ENCODE data around the gene SAE1.

The SAE1 gene

DNA sequence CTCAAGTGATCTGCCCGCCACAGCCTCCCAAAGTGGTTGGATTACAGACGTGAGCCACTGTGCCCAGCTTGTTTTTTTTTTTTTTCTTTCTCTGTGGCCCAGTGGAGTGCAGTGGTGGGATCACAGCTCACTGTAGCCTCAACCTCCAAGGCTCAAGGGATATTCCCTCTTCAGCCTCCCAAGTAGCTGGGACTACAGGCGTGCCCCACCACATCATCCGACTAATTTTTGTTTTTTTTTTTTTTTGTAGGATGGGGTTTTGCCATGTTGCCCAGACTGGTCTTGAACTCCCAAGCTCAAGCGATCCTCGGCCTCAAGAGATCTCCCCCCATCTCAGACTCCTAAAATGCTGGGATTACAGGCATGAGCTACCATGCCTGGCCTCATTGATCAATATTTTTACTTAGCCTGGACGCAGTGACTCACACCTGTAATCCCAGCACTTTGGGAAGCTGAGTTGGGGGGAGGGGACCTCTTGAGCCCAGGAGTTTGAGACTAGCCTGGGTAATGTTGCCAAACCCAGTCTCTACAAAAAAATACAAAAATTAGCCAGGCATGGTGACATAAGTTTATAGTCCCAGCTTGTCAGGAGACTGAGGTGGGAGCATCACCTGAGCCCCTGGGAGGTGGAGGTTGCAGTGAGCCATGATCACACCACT is 1.7 kb downstream of the SAE1 start:
- no peak for DNase-seq

DNA sequence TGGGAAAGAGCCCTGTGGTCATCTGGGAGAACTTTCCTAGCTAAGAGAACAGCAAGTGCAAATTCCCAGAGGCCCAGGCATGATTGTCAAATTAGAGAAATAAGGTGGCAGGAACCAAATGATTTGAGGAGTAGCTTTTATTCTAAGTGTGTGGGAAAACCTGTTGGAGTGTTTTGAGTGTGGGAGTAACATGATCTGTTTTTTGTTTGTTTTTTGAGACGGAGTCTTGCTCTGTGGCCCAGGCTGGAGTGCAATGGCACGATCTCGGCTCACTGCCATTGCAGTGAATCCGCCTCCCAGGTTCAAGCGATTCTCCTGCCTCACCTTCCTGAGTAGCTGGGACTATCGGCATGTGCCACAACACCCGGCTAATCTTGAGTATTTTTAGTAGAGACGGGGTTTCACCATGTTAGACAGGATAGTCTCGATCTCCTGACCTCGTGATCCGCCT is 2.4 kb downstream of the SAE1 start:
- DNase-seq, result no peak

DNA sequence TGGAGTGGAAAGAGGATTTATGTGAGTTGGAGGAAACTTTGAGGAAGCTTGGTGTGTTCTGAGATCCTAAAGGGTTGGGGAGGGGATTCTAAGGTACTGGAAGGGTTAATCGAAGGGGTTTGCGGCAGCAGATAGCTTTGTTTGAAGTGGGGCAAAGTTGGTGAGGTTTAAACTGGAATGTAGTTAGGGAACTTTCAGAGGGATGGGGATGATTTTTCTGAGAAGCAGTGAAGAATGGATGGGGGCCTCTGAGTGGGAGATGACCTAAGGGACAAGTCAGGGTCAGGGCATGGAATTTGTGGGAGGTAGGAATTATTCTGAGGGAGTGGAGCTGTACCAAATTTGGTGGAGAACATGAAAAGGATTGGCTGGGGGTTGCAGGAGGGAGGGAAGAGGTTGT is 3.9 kb downstream of the SAE1 start:
- no peak for DNase-seq

DNA sequence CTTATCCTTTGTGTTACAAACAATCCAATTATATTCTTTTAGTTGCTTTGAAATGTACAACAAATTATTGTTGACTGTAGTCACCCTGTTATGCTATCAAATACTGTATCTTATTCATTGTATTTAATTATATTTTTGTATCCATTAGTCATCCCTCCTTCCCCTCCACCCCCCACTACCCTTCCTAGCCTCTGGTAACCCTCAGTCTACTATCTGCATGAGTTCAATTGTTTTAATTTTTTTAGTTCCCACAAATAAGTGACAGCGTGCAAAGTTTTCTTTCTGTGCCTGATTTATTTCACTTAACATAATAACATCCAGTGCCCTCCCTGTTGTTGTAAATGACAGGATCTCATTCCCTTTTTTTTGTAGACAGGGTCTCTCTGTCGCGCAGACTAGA is 4.5 kb downstream of the SAE1 start:
- no peak for DNase-seq

DNA sequence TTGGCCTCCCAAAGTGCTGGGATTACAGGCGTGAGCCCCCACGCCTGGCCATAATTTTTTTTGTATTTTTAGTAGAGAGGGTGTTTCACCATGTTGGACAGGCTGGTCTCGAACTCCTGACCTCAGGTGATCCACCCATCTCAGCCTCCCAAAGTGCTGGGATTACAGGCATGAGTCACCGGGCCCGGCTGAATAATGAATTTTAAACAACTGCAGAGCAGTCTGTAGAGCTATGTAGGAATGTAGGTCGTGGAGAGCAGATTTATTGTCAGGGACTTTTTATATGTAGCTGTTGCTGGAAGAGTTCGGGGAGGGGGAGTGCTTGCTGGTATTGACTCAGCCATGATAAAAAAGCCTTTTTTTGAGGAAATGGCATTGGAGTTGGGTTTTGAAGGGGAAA is 10.6 kb downstream of the SAE1 start:
- peak; percentile 63 for DNase-seq

DNA sequence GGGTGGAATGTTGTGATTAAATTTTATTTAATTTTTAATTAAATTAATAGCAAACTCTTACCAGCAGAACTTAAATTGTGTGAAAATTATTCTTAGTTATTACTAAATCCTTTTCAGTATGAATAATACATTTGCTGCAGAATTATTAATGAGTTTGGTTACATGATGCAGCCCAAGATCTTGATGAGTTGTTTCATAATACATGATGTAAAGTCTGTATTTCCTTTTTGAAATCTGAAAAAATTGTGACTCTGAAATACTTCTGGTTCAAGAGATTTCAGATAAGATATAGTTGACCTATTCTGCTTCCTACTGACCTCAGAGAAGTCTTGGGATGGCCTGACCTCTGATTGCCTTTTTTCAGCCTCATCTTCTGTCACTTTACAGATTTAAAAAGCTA is 11.1 kb downstream of the SAE1 start:
- DNase-seq, result no peak

DNA sequence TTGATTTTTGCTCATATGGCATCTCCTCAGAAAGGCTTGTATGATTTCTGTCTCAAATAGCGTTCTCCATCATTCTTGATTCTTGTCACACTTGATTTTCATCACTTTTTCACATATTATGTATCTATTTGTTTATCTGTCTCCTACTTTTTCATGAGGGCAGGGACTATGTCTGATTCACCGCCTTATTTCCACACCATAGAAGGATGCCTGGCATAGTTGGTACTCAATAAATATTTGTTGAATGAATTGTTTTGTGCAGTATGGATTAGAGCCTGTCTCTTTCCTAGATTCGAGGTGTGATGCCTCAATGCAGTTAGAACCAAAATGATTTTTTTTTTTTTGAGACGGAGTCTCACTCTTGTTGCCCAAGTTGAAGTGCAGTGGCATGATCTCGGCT is 12.1 kb downstream of the SAE1 start:
- no peak for DNase-seq

DNA sequence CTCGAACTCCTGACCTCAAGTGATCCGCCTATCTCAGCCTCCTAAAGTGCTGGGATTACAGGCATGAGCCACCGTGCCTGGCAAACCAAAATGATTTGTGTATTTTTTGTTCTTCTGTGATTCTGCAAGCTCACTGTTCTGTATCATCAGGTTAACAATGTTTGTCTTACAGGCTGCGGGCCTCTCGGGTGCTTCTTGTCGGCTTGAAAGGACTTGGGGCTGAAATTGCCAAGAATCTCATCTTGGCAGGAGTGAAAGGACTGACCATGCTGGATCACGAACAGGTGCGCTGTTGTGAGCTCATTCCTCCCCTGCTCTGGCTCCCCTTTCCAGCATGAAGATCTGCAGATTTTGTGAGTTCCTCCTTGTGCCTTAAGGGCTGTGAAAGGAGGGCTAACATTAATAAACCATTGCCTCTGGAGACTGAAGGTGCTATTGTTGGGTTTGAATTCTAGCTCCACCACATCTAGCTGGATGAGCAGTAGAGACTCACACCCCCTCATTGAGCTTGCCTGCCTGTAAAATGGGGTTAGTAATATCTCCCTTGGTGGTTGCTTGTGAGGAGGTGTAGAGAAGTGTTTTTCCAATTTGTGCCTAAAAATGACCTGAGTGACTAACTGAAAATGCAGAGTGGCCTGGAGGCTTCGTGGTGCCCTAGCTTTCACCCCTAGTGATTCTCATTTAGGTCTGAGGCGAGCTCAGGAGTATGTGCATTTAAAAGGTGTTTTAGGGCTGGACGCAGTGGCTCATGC is 12.9 kb downstream of the SAE1 start:
- DNase-seq, result no peak

DNA sequence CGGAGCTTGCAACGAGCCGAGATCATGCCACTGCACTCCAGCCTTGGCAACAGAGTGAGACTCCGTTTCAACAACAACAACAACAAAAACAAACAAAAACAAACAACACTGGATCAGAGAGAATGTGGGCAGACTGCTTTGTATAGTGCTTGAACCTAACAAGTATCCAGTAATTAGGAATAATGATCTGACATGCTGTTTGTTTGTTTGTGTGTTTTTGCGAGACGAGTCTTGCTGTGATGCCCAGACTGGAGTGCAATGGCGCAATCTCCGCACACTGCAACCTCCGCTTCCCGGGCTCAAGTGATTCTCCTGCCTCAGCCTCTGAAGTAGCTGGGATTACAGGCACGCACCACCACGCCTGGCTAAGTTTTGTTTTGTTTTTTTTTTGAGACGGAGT is 14.0 kb downstream of the SAE1 start:
- DNase-seq, result no peak

DNA sequence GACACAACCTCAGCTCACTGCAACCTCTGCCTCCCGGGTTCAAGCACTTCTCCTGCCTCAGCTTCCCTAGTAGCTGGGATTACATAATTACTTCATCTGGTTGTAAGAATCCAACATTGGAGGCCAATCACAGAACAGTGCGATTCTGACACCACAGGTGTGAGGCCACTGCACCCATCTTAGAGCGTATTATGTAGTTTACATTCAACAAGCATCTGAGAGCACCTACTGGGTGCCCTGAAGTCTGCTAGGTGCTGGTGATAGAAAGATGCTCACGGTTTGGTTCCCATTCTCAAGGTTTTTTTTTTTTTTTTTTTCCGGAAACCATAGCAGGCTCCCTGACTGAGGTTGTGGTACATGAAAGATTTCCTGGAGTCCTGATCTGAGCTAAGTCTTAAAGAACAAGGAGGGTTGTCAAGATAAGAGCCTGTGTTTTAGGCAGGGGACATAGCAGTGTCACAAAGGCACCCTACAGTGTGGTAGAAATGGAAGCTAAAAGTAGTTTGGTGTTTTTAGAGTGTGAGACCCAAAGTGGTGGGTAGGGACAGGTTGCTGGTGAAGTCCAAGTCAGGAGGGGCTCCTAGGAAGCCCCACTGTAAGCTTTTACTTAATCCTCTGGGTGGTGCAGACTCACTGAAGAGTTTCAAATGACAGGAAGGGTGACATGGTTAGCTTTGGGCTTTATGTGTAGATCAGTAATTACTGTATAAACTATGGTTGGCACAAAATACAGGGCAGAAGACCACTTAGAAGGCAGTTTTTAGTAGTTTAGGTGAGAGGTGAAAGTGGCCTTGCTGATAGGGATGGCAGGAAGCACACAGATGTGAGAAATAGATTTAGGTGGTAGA is 15.2 kb downstream of the SAE1 start:
- no peak for DNase-seq

DNA sequence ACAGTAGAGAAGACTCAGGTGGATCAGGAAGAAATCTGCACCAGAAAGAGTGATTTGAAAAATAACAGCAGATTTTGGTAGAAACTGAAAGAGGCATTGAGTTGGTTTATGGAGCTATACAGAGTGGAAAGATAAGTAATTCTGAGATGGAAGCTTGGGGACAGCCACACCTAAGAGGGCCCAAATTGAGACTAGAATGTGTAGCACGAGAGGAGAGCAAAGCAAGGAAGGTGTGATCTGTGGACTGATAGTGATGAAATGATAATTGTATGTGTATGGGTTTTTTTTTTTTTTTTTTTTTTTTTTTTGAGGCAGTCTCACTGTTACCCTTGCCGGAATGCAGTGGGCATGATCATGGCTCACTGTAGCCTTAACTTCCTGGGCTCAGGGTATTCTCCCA is 16.3 kb downstream of the SAE1 start:
- no peak for DNase-seq

DNA sequence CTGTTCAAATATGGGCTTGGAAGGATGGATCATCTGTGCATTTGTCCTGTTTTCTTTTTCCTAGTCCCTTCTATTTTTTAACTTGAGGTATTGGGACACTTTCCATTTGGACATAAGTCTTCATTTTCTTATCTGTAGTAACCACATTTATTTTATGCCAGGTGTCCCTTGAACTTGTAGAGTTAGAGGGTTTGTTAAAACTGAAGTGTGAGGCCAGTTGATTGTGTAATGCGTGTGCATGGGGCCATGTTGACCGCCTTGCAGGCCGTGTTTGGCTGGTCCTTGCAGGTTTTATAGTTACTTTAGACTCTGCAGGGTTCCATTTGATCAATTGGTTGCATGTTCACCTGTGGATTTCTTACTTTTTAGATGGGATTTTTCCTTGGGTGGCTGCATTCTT is 21.0 kb downstream of the SAE1 start:
- no peak for DNase-seq

DNA sequence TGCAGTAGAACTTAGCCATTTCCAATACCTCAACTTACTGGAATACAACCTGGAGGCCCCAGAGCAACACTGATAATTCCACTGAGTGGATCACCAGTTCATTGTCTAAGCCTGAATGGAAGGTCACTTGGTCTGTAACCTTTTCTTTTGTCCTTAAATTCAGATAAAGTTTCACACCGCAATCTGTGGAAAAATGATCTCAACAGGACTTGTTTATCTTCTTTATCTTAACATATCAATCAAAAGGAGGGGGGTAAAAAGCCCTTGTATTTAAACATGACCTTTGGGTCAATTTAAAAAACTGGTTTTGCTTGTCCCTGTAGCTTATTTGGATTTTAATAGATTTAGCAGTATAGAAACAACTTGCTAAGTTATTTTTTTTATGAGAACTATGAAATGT is 21.6 kb downstream of the SAE1 start:
- DNase-seq, result no peak

DNA sequence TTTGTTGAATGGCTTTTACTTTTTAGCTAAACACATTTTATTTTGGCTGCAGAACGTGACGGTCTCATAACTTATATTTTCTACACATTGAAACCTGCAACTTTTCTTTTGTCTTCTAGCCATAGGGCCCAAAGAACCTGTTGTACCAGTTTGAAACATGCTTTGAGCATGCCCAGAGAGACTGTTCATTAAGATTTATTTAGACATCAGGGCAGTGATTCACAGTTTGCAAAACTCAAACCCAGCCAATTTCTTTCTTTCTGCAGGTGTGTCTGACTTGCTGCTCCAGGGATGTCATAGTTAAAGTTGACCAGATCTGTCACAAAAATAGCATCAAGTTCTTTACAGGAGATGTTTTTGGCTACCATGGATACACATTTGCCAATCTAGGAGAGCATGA is 22.0 kb downstream of the SAE1 start:
- DNase-seq, result no peak

DNA sequence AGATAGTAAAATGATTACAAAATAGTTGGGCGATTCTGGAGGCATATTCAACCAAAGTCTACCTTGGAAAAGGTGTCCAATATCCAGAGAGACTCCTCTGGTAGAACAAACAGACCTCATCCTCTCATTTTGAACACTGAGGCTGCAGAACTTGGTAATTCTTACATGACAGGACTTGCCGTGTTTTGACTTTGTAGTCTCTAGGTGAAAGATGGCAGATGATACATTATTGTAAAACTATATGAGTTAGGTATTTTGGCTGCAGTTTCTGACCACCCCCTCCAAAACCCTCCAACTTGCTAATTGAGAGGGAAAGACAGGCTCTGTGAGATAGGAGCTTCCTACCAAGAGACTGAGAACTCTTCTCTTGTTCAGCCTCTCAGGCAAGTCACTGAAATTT is 22.6 kb downstream of the SAE1 start:
- DNase-seq, result no peak

DNA sequence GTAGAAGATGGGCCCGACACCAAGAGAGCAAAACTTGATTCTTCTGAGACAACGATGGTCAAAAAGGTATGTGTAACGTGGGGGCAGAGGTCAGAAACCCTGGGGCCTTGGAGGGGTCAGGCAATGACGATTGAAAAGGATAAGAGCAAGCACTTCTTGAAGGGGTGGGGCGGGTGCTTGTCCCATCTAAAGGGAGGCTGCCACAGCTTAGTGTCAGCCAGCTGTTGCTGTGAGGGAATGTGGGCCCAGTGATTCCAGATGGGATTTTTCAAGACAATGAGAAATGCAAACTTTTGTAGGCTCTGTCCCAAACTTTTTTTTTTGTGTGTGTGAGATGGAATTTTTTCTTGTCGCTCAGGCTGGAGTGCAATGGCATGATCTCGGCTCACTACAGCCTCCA is 24.5 kb downstream of the SAE1 start:
- DNase-seq, result no peak

DNA sequence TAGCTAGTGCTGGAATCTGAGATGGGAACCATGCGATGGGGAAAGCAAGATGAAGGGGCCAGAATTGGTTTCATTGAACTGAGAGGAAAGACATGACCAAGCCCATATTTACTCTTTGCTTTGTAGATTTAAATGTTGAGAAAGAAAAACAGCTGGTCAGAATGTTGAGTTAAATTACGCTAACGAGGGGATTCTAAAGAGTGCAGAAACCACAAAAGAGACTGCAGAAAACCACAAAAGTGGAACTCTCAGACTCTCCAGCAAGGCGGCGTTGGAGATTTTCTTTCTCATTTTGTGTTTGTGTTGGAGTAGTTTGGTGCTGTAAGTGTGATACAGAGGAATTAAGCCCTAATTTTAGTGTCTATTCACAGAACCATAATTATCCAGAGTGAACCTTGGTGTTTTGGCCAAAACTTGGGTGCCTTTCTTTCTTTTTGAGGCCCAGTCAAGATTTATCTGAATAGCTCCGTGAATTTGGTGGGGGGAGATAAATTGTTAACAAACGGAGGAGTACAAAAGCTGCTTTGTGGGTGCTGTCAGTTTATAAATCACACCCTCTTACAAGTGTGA is 26.3 kb downstream of the SAE1 start:
- no peak for DNase-seq

DNA sequence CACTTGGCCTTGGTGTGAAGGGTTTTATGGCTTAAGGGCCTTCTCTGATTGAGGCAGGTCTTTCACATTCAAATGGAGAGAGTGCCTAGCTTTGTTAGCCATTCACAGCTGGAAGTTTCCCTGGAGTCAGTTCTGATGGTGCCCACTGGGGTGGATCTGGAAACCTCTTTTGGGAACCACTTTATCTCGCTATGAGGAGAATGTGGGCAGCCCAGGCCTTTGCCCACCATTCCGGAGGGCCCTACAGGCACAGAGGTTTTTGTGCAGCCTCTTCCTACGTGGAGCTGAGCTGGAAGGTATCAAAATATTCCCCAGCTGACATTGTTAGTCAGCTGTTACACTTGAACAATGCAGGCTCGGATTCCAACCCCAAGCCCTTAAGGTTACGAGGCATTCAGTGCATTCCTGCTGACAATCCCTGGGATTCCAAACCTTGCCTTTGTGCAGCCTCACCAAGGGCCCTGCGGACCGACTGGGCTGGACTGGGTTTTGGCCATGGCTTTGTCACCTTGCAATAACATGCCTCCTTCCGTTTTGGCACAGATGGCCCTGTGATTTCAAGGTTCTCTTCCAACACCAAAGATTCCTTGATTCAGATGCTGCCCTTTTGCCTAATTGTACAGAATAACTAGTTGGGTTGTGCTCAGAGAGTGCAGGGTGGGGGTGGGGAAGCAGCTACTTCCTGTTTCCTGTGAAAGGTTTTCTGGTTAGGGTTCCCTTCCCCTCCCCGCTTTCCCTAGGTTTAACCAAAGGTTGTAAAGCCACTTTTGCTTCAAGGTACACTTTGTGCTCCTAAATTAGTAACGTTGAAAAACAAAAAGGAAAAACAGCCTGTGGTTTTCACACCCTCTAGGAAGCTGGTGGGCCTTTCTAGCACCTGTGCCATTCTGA is 27.0 kb downstream of the SAE1 start:
- peak; percentile 94 for DNase-seq

DNA sequence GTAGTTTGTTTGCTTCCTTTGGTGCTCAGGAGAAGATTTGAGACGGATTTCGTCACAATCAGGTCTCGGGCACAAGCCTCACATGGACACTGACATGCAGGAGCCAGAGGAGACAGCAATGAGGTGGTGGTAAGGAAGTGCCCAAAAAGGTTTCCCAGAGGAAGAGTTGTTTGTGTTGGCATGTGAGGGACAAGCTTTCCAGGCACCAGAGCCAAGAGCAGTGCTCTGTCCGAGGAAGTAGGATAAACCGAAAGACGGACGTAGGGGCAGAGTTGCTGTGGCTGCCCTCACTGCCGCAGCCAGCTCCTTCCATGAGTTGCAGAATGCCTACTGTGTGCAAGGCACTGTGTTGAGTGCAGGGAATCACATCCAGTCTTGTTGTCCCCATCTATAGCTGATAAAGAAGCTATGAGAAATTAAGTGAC is 27.7 kb downstream of the SAE1 start:
- no peak for DNase-seq

DNA sequence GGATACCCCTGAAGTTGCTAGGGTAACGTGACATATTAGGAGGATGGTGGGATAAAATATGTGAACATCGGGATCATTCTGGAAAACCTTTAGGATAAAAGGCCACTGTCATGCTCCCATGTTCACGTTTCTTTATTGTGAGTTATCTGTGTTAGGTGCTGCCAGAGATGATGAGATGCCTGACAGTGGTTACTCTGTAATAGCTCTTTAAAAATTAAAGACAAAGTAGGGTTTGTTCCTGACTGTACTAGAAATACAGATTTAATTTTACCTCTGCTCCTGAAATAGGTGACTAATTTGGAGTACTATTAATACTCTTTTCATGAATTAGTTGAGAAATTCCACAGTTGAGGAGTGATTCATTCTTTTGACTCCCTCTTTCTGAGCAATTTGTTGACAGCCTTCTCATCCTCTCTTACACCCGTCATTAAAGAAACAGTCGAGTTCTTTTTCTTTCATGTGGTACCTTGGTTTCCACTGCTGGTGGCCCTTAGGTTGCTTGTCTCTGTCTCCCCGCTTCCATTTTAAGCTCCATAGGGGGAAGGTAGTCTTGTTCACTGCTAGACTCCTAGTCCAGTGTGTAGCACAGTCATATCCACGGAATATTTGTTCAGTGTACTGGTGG is 28.4 kb downstream of the SAE1 start:
- no peak for DNase-seq

DNA sequence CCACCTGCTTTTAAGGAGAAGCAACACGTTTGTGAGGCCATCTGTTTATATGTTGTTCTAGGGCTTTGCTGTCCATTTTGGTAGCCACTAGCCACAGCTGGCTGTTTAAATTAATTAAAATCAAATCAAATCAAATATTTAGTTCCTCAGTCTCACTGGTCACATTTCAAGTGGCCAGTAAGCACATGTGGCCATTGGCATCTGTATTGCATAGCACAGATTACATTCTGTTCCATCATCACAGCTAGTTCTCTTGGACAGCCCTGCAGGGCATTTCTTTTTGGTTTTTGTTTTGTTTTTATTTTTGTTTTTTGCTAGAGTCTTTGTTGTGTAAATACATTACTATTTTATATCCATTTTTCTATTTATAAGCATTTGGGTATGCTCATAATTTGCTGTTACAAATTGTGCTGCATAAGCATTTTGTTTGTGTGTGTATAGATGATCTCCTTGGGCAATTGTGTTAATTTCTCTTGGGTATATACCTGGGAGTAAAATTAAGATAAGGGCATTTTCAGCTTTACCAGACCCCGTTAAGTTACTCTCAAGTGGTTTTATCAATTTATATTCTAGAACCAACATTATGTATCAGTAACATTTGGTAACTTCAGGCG is 31.3 kb downstream of the SAE1 start:
- DNase-seq, result no peak

DNA sequence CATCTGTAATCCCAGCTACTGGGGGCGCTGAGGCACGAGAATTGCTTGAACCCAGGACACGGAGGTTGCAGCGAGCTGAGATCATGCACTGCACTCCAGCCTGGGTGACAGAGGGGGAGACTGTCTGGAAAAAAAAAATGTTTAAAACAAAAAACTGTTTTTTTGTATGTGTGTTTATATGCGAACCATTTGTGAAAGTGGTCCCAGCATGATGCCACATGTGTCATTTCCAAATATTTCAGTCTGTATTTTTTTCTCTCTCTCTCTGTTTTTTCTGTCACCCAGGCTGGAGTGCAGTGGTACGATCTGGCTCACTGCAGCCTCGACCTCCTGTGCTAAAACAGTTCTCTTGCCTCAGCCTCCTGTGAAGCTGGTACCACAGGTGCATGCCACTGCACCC is 37.4 kb downstream of the SAE1 start:
- no peak for DNase-seq

Measured in islet precursor cell (in vitro differentiated cells).